A172 (cell line): Measurements from ENCODE around the gene GIPC1. TPM values are rescaled to one million over a fixed set of nuclear protein-coding genes. Genes with fewer than 3 reads are reported as not detected.
"Not testable (repeated sequence)": the region's sequence is repeated elsewhere in the genome, so short reads cannot be mapped to it uniquely, and the experiment has no call there.

Experiments
- DNase-seq: peaks from one replicate; pipeline ENCODE4 v3.0.0-alpha.2; 2015; ENCODE audit warnings: low spot score
- total RNA-seq: library from RNA; depleted of rRNA; stranded (reverse); fragments of >200 nt; shearing (Covaris generic); gene quantifications from 2 replicates; pipeline ENCODE4 v1.2.3, GENCODE V29; 2014; rRNA removed

The GIPC1 gene, protein sequence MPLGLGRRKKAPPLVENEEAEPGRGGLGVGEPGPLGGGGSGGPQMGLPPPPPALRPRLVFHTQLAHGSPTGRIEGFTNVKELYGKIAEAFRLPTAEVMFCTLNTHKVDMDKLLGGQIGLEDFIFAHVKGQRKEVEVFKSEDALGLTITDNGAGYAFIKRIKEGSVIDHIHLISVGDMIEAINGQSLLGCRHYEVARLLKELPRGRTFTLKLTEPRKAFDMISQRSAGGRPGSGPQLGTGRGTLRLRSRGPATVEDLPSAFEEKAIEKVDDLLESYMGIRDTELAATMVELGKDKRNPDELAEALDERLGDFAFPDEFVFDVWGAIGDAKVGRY
- 302 and 408 TPM in 2 replicates for total RNA-seq

- DNase-seq = peak; percentile 97
Observed at GRCh38 chr19:14496029-14496833, at the start of gene GIPC1. GIPC1 (minus strand) TSS chr19:14496127; CDS start chr19:14482976, 13,151 bp downstream.

GRCh38 chr19:14545716-14546082 lies 49.8 kb upstream of the GIPC1 start:
- DNase-seq = no peak

DNA sequence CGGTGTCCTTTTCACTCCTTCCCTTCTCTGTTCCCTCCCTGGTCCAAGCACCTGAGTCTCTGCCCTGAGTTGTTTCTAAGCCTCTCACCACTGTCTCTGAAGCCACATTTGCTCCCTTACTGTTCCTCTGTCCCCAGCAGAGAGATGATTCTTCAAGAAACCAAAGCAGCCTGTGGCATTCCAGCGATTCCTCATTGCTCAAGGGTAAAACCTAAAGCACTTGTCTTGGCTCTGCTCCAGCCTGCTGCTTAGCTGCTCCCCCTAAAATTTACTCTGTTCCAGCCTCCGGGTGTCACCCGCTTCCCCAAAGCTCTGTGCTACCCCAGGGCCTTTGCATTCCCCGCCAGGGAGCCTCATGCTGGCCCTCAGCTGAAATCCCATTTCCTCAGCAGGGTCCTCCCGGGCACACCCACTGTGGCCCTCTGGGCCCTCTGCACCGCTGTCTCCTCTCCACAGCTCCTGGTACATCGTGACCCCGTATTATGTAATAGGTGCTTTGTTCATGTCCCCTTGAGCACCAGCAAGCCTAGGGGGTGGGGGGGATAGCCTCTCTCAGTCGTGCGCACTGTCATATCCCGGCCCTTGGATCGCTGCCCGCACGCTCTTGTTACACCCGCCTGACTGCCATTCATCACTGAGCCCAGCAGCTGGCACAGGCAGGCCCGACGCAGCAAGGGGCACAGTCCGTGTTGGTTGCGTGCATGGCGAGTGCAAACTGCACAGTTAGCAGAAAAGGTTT lies 49.2 kb upstream of the GIPC1 start:
- no peak for DNase-seq

DNA sequence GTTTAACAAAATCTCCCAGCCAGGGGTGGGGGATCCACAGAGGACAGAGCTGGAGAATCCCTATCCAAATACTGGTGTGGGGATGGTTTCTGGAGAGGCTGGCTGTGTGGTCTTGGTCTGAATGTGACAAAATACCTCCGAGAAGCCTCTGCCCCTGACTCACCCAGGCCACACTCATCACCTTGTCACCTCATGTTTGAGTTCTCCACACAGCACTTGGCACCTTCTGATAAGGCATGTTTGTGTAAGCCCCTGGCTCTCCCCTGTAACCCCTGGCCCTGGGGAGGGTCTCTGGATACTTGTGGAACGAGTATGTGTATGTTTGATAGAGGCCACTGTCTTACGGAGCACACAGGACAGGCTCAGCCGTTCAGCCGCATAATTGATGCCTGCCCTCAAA lies 48.1 kb upstream of the GIPC1 start:
- no peak for DNase-seq

DNA sequence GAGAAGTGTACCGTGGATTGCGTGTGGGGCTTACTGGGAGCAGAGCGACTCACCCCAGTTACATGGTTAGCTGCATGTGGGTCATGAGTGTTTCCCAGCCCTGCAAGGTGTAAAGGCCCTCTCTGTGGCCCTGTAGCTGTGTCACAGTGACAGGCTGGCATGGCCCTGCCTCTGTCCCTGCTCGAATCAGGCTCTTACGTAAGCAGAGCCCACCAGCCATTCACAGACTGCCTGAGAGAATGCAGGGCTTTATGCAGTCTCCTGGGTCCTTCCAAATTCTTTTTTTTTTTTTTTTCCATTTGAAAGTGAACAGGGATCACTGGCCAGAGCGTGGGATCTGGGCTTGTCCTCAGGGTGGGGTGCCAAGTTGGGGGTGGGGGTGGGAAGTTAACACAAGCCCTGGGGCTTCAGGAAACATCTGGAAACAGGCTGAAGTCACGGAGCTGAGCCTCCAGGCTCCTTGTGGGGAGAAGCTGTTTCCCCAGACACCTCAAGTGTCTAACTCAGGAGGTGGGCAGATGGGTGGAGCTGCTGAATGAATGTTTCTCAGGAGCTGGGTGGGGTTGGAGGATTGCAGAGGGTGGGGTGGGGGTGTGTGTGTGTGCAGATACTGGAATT lies 46.9 kb upstream of the GIPC1 start:
- peak; percentile 38 for DNase-seq

DNA sequence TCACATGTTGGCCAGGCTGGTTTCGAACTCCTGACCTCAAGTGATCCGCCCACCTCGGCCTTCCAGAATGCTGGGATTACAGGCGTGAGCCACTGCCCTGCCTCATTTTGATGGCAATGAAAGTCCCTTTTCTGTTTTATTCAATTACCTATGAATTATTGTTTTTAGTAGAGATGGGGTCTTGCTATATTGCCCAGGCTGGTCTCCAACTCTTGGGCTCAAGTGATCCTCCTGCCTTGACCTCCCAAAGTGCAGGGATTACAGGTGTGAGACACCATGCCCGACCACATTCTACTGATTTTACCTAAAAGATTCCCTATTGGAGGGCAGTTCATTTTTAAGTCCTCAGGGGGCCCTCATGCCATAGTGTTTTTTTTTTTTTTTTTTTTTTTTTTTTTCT lies 46.1 kb upstream of the GIPC1 start:
- DNase-seq = not testable (repeated sequence)

DNA sequence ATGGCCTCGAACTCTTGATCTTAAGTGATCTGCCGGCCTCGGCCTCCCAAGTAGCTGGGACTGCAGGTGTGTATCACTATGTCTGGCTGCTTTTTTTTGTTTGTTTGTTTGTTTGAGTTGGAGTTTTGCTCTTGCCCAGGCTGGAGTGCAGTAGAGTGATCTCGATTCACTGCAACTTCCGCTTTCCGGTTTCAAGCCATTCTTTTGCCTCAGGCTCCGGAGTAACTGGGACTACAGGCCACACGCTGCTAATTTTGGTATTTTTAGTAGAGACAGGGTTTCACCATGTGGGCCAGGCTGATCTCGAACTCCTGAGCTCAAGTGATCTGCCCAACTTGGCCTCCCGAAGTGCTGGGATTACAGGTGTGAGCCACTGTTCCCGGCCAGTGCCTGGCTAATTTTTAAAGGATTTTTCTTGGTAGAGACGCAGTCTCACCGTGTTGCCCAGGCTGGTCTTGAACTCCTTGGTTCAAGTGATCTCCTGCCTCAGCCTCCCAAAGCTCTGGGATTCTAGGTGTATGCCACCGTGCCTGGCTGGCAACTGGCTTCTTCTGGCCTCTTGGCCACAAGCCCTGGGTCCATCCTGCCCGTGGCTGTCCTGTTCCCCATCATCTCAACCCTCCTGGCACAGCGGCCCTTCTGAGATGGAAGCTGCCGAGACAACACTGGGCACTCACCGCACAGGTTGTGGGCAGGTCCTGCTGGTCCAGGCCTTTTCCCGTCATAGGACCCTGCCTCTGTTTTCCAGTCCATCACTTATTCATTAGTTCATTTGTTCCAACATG lies 45.0 kb upstream of the GIPC1 start:
- no peak for DNase-seq

DNA sequence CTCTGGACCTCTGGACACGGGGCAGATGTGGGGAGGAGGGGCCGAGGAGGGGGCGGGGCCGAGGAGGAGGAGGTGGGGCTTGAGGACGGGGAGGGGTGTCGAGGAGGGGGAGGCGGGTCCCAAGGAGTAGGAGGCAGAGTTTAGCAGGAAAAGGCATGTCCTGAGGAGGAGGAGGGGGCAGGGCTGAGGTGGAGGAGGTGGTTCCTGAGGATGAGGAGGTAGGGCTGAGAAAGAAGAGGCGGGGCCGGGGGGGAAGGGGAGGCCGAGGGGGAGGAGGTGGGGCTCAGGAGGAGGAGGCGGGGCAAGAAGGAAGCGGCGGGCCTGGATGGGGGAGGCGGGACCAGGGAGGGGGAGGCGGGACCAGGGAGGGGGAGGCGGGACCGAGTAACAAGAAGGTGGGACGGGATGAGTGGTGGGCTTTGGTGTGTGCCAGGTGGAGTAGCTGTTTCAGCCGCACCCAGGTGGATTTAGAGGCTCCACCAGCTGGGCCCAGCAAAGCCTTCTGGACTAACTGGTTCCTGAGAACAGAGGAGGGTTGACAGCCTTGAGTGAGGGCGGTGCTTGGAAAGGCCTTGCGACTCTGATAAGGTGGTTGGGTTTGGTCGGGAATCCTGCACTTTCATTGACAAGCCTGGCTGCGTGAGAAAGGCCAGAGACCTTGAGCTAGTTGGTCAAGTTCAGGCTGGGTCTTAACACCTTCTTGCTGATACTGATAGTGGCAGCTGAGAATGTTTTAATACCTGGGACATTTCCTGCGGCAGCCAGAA lies 41.2 kb upstream of the GIPC1 start:
- DNase-seq = peak; percentile 63

GRCh38 chr19:14533450-14533849 lies 37.5 kb upstream of the GIPC1 start:
- DNase-seq = no peak

DNA sequence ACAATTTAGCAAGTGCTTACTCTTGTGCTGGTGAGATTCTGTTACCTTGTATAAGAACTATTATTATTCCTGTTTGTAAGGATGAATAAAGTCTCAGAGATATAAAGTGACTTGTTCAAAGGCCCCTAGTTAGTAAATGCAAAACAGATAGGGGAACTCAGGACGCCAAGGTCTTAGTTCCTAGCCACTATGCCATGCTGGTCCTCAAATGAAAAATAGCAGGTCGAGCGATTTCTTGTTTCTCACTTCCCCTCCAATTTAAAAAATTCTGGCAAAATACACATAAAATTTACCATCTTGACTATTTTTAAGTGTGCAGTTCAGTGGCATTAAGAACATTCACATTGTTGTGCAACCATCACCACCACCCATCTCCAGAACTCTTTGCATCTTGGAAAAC lies 34.6 kb upstream of the GIPC1 start:
- no peak for DNase-seq

DNA sequence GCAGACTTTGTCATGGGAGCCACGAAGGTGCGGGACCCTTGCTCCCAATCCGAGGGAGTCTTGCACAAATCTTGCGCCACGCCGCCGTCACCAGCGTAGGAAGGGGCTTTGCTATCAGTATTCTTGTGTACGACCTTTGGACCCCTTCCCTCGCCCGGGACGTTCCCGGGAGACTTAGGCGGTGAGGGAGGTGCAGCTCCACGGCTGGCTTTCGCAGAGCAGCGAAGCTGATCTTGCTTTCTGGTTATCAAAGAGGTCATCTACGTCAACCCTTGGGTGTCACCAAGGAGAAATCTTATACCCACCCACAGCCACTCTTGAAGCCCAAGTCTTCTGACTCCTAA lies 34.0 kb upstream of the GIPC1 start:
- no peak for DNase-seq

GRCh38 chr19:14529254-14530004 lies 33.5 kb upstream of the GIPC1 start, which contains the start of gene TECR:
TECR (plus strand) TSS chr19:14529594; CDS start chr19:14529697, 103 bp downstream.
- peak; percentile 100 for DNase-seq

GRCh38 chr19:14528419-14529253 lies 32.7 kb upstream of the GIPC1 start:
- no peak for DNase-seq

DNA sequence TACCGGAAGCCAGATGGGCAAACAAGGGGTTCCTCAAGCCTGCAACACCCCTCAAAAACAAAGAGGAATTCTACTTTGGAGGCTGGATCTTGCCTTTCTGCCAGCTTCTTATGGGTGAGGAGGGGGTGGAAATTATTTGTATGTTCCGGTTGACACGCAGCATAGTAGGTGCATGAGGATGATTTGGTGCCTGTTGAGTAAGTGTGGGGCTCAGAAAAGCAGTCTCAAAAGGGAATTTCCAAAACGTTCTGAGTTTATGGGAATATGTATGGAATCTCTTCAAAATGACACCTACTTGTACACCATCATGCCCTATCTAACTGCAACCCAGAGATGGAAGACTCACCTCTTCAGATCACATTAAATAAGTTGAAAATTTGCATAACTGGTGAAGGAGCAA lies 30.5 kb upstream of the GIPC1 start:
- no peak for DNase-seq

DNA sequence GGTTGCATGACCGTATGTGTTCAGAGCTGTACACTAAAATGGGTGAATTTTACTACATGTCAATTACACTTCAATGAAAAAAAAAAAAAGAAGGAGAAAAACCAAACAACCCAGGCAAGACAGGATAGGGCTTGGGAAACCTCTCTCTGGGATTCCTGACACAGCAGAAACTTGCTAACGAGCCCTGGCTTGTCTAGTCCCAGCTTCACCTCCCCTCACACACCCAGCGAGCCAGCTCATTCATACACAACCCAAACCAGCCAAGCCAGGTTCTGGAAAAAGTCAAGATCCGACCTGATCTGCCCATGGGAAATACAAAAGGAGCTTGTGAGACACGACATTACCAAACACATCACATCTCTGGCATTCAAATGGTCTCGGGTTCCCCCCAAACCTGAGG lies 29.8 kb upstream of the GIPC1 start:
- no peak for DNase-seq

- no peak for DNase-seq
Observed at GRCh38 chr19:14520543-14520942, 24.6 kb upstream of the GIPC1 start.

GRCh38 chr19:14519860-14520407 lies 24.0 kb upstream of the GIPC1 start:
- DNase-seq = peak; percentile 97

DNA sequence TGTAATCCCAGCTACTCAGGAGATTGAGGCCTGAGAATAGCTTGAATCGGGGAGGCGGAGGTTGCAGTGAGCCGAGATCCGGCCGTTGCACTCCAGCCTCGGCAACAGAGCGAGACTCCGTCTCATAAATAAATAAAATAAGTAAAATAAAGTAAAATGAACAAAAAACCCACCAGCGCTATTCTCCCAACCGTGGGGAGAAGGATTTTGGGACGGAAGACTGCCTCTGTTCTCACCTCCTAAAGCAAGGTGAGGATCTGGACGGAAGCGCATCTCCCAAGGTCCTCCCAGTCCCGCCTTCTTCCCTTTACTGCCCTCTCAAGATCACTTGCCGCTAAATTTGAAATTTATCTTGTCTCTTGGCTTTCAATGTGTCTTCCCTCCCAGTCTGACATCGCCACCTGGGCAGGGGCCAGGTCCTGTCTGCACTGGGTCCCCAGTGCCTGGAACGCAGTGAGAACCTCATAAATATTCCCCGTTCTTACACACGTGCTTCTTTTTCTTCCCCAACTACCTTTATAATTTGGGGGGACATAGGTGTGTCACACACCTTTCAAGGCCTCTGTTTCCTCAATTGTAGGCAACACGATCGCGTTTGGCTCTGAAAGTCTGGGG lies 23.4 kb upstream of the GIPC1 start:
- no peak for DNase-seq
